Spleen (tissue), 11 donors: ENCODE results near the gene JDP2. TPM values are rescaled to one million over a fixed set of nuclear protein-coding genes. Genes with fewer than 3 reads are reported as not detected.

ENCODE experiments used
- DNase-seq: peaks from one replicate; pipeline ENCODE4 v3.0.0-alpha.2; 2020
- H3K27ac ChIP-seq, 8 donors: fragments of 200-600 bp; sonication (generic) in 7 of 8; 1 replicate in 4 of 8; 2 replicates in 4 of 8; pipeline versions ENCODE4 v1.5.0 to v1.8.0; 2016 to 2021; ENCODE audit warnings: inconsistent platforms in 4 of 8, mild to moderate bottlenecking in 4 of 8, moderate library complexity in 1 of 8
- H3K27me3 ChIP-seq, 7 donors: fragments of 200-600 bp; sonication (generic) in 6 of 7; replicated peaks in 1 of 7; 1 replicate in 4 of 7; 2 replicates in 3 of 7; pipeline versions ENCODE4 v1.5.0 to v1.8.0; 2016 to 2021; ENCODE audit warnings: inconsistent platforms in 3 of 7, mild to moderate bottlenecking in 1 of 7
- H3K36me3 ChIP-seq, 6 donors: fragments of 200-600 bp; sonication (generic) in 5 of 6; 1 replicate in 4 of 6; 2 replicates in 2 of 6; pipeline versions ENCODE4 v1.5.0 to v1.8.0; 2016 to 2021; ENCODE audit warnings: inconsistent platforms in 2 of 6
- H3K4me1 ChIP-seq, 6 donors: fragments of 200-600 bp; sonication (generic) in 5 of 6; 1 replicate in 3 of 6; 2 replicates in 3 of 6; pipeline versions ENCODE4 v1.5.0 to v1.8.0; 2016 to 2021; ENCODE audit warnings: inconsistent platforms in 3 of 6
- H3K4me3 ChIP-seq, 8 donors: fragments of 200-600 bp; sonication (generic) in 7 of 8; 1 replicate in 4 of 8; 2 replicates in 4 of 8; pipeline versions ENCODE4 v1.5.0 to v1.8.0; 2016 to 2021; ENCODE audit warnings: inconsistent platforms in 4 of 8, mild to moderate bottlenecking in 4 of 8, moderate library complexity in 2 of 8
- H3K9me3 ChIP-seq, 8 donors: fragments of 200-600 bp; sonication (generic) in 7 of 8; 1 replicate in 4 of 8; 2 replicates in 4 of 8; pipeline versions ENCODE4 v1.5.0 to v1.8.0; 2016 to 2021; ENCODE audit warnings: inconsistent platforms in 4 of 8
- CTCF ChIP-seq, 11 experiments: fragments of 200-600 bp in 7 of 11; fragments of 450-650 bp in 4 of 11; sonication (generic) in 4 of 11; IDR thresholded peaks in 8 of 11; conservative IDR thresholded peaks in 3 of 11; 1 replicate in 7 of 11; 2 replicates in 4 of 11; pipeline versions ENCODE4 v1.4.0 to v1.8.0; 2016 to 2021; ENCODE audit warnings: antibody characterized with exemption in 11 of 11, inconsistent platforms in 4 of 11, mild to moderate bottlenecking in 1 of 11
- POLR2A ChIP-seq, 3 donors: fragments of 450-650 bp; IDR thresholded peaks; one replicate each; pipeline ENCODE4 v1.5.1; 2017; ENCODE audit warnings: antibody characterized with exemption in 3 of 3, mild to moderate bottlenecking in 1 of 3
- POLR2AphosphoS5 ChIP-seq, 3 donors: sonication (generic); formaldehyde crosslinking; IDR thresholded peaks; one replicate each; pipeline ENCODE4 v1.5.1; 2017; ENCODE audit warnings: antibody characterized with exemption in 3 of 3
- WGBS, 5 donors: extraction: QIAGEN DNeasy Blood & Tissue Kit in 3 of 5; methylation state at CpG; one replicate each; pipeline versions ENCODE4 v1.1.5 to v1.1.7; 2013 to 2018; 5-methylcytosine and 5-hydroxymethylcytosine counted together
- intact Hi-C: fragments of 100-400 bp; cut with DNase I; formaldehyde crosslinking; loops from one replicate; pipeline ENCODE4 v1.15.0; 2023; ENCODE audit warnings: low total_unique reads
- polyA plus RNA-seq, 3 donors: library from polyadenylated mRNA; stranded (reverse); fragments of 200-250 nt; gene quantifications; one replicate each; pipeline ENCODE4 v1.2.1, GENCODE V29; 2013
- total RNA-seq, 7 donors: library from RNA; depleted of rRNA in 3 of 7; stranded (reverse); fragments of >200 nt in 3 of 7; fragmentation: NEBNext Ultra II Directional in 4 of 7; extraction: Animal tissue kit (Norgen Biotek cat#: 25700) in 4 of 7; gene quantifications; one replicate each; pipeline versions ENCODE4 v1.1.0 to v1.2.1, GENCODE V29; 2016 to 2021
- donor health status: healthy with polysubstance abuse.
- donor health status: DM: no; HTN: no; CAD: no; lungs with moderate emphysema.
- donor health status: DM: no; HTN: no; CAD: no.
- donor health status: Bipolar disorder and iron deficiency.
- donor health status: healthy.
- donor health status: DM: no; HTN: no; CAD: no.
- donor health status: DM: yes; HTN: yes; CAD: no.

Gene JDP2
- total and polyA plus RNA-seq, 10 donors: 18.2 to 144 (median 91.8) TPM

GRCh38 chr14:75519394-75519793 lies 91.6 kb downstream of the JDP2 start:
- no peak for DNase-seq
- no peaks in the 10 kb centered on the region for H3K9me3 ChIP-seq
- H3K36me3 ChIP-seq: no peaks in the 10 kb centered on the region
- no peak for TF ChIP-seq POLR2A (IDR thresholded peaks at IDR 0.05)
- no peak for TF ChIP-seq CTCF (IDR thresholded peaks at IDR 0.05 in 8 of 11, conservative IDR thresholded peaks at IDR 0.05 in 3 of 11)
- TF ChIP-seq POLR2AphosphoS5 (IDR thresholded peaks at IDR 0.05): no peak
- intact Hi-C loops: no loop called here
- H3K4me1 ChIP-seq: peaks cover 44 to 73% (median 60%) of the 10 kb centered on the region in 6 donors
- no peak overlapping the region for H3K4me3 ChIP-seq
- 90 to 96% (median 94%) methylated on average over 4 of the region's 4 CpGs for WGBS, 5 donors
- no peaks in the 10 kb centered on the region for H3K27me3 ChIP-seq
- no peak overlapping the region for H3K27ac ChIP-seq

GRCh38 chr14:75519826-75520728 lies 92.3 kb downstream of the JDP2 start:
- Histone ChIP-seq H3K4me1 (peaks cover 42 to 73% (median 60%) of the 10 kb centered on the region in 6 donors), H3K27ac (peak overlapping the region in 1 of 8 donors; percentile 91), H3K9me3 (no peaks in the 10 kb centered on the region), H3K36me3 (peaks cover 0 to 4% (median 0%) of the 10 kb centered on the region in 6 donors), H3K4me3 (no peak overlapping the region), H3K27me3 (no peaks in the 10 kb centered on the region)
- WGBS, 5 donors: 89 to 91% (median 90%) methylated on average over 11 of the region's 11 CpGs
- no peak for DNase-seq
- intact Hi-C loops: no loop called here
- TF ChIP-seq CTCF (IDR thresholded peaks at IDR 0.05 in 8 of 11, conservative IDR thresholded peaks at IDR 0.05 in 3 of 11) (no peak), POLR2A (IDR thresholded peaks at IDR 0.05) (no peak), POLR2AphosphoS5 (IDR thresholded peaks at IDR 0.05) (no peak)

GRCh38 chr14:75520852-75521251 lies 93.0 kb downstream of the JDP2 start:
- H3K36me3 ChIP-seq: peaks cover 0 to 11% (median 0%) of the 10 kb centered on the region in 6 donors
- 88 to 96% (median 94%) methylated on average over 3 of the region's 3 CpGs for WGBS, 5 donors
- H3K4me3 ChIP-seq: no peak overlapping the region
- no peak for DNase-seq
- peak overlapping the region in 4 of 8 donors; percentile 87 to 93 (median 91) for H3K27ac ChIP-seq
- H3K9me3 ChIP-seq: no peaks in the 10 kb centered on the region
- H3K27me3 ChIP-seq: no peaks in the 10 kb centered on the region
- no peak for TF ChIP-seq CTCF (IDR thresholded peaks at IDR 0.05 in 8 of 11, conservative IDR thresholded peaks at IDR 0.05 in 3 of 11)
- peaks cover 36 to 73% (median 57%) of the 10 kb centered on the region in 6 donors for H3K4me1 ChIP-seq
- intact Hi-C loops: no loop called here
